Urinary bladder (tissue), 4 donors: Measurements from ENCODE around the gene NUP62. TPM values are rescaled to one million over a fixed set of nuclear protein-coding genes. Genes with fewer than 3 reads are reported as not detected.
A peak's percentile ranks its signal among the peaks of the same experiment; 100 is the strongest.

Experiments used
- DNase-seq: peaks from one replicate; pipeline ENCODE4 v3.0.0-alpha.2; 2015; ENCODE audit errors: extremely low spot score
- H3K27ac ChIP-seq: one replicate; pipeline ENCODE4 v1.5.1; 2013; ENCODE audit warnings: low read depth, mild to moderate bottlenecking, moderate library complexity
- H3K36me3 ChIP-seq: one replicate; pipeline ENCODE4 v1.6.1; 2013; ENCODE audit warnings: mild to moderate bottlenecking, moderate library complexity; ENCODE audit not compliant: insufficient read depth
- H3K4me1 ChIP-seq: one replicate; pipeline ENCODE4 v1.6.1; 2013; ENCODE audit warnings: mild to moderate bottlenecking, moderate library complexity; ENCODE audit not compliant: insufficient read depth
- H3K4me3 ChIP-seq: one replicate; pipeline ENCODE4 v1.5.1; 2013; ENCODE audit warnings: low read depth, low read length
- WGBS: extraction: QIAGEN DNeasy Blood & Tissue Kit; methylation state at CpG from one replicate; pipeline ENCODE4 v1.1.7; 2013; 5-methylcytosine and 5-hydroxymethylcytosine counted together
- polyA plus RNA-seq: library from polyadenylated mRNA; stranded (reverse); fragments of 200-250 nt; gene quantifications from one replicate; pipeline ENCODE4 v1.2.3, GENCODE V29; 2013
- total RNA-seq: library from RNA; depleted of rRNA; stranded (reverse); fragments of >200 nt; gene quantifications from one replicate; pipeline ENCODE4 v1.2.3, GENCODE V29; 2014
- donor health status: healthy with polysubstance abuse.
- donor health status: healthy.

NUP62 gene
- total and polyA plus RNA-seq, 2 donors: 22.7 to 40.5 TPM

DNA sequence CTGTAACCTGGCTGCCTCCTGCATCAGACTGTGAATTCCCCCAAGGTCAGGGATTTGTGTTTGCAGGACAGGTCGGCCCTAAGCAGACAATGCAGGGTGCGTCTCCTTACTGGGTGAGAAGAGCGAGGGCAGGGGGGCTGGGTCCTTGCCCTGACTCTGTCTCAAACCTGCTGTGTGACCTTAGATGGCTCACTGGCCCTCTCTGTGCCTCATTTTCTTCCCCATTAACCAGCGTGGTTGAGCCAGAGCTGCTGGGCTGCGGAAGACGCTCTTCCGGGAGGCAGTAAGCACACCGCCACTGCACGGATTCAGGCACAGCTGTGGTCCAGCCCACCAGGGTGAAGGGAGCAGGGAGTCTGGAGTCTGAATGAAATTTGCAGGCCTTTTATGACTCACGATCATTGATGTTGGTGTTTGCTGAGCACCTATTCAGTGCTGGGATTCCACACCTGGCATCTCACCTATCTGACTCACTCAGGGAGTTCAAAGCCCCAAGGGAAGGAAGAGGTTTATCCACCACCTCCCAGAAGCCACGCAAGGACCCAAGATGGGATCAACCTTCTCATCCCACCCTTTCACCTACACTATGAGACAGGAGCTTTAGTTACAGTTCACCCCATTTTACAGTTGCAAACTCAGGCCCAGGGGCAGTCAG is 54.7 kb downstream of the NUP62 start:
- 94% methylated on average over 11 of the region's 11 CpGs for WGBS
- Histone ChIP-seq H3K4me3 (no peak overlapping the region), H3K36me3 (no peaks in the 10 kb centered on the region), H3K4me1 (no peaks in the 10 kb centered on the region), H3K27ac (no peak overlapping the region)
- DNase-seq: no peak

DNA sequence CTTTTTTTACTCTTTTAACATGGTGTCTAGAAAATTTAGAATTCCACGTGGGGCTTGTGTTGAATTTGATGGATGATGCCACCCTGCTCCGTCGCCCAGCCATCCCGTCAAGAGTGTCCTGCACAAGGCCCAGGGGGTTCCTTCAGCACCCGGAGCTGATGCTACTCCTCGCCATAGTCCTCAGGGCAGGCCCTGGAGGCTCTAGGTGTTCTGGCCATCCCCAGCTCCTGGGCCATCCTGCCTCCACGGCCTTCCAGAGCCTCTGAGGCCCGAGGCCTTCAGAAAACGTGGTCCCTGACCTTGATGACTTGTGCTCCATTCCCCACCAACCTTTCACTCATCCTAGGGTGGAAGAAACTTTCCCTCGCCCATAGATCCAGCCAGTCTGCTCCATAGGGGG is 55.5 kb downstream of the NUP62 start:
- H3K36me3 ChIP-seq: no peaks in the 10 kb centered on the region
- no peak for DNase-seq
- WGBS: 90% methylated on average over 10 of the region's 10 CpGs
- H3K27ac ChIP-seq: no peak overlapping the region
- H3K4me1 ChIP-seq: no peaks in the 10 kb centered on the region
- H3K4me3 ChIP-seq: no peak overlapping the region

- no peaks in the 10 kb centered on the region for H3K4me1 ChIP-seq
- H3K36me3 ChIP-seq: no peaks in the 10 kb centered on the region
- no peak overlapping the region for H3K27ac ChIP-seq
- H3K4me3 ChIP-seq: no peak overlapping the region
- DNase-seq: no peak
- WGBS: 93% methylated on average over 29 of the region's 29 CpGs
These were observed 56.2 kb downstream of the NUP62 start for GRCh38 chr19:49873129-49873521.

DNA sequence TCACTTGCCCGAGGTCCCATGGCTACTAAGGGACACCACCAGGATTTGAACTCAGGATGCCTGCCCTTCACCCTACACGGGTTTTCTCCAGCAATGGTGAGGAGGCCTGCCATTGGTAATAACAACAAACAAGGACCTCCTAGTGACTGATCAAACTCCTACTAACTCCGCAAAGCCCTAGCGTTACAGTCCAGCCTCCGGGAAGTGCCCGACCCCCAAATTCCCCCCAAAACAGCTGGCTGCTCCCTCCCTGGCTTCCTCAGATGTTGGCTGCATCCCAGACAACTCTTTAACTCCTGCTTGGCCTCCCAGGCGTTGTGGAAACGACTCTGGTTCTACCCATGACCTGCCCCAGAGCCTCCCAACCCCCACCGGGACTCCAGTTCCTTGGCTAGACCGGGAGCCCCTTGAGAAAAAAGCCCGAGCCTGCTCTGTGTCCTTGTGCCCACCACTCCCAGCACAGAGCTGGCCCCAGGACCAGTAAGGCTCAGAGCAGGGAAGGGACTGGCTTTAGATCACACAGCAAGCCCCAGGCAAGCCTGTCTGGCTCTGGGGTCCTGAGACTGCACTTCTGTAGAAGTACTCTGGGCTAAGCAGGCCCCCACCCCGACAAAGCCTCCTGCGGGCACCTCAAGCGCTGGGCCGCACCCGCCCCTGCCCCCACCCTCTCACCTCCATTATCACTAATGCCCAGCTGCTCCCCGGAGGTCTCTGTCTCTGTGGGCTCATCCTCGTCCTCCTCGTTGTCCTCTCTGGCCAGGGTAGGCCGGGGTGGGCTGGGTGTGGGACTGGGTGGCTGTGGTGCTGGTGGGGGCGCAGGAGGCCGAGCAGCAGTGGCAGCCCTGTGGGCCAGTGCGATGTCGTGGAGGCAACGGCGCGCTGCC is 56.8 kb downstream of the NUP62 start:
- Histone ChIP-seq H3K4me1 (no peaks in the 10 kb centered on the region), H3K4me3 (no peak overlapping the region), H3K36me3 (no peaks in the 10 kb centered on the region), H3K27ac (no peak overlapping the region)
- WGBS: 83% methylated on average over 27 of the region's 27 CpGs
- DNase-seq: no peak

GRCh38 chr19:49871349-49871985 is 57.8 kb downstream of the NUP62 start:
- Histone ChIP-seq H3K4me3 (no peak overlapping the region), H3K27ac (no peak overlapping the region), H3K4me1 (no peaks in the 10 kb centered on the region), H3K36me3 (no peaks in the 10 kb centered on the region)
- DNase-seq: no peak
- 87% methylated on average over 17 of the region's 17 CpGs for WGBS

DNA sequence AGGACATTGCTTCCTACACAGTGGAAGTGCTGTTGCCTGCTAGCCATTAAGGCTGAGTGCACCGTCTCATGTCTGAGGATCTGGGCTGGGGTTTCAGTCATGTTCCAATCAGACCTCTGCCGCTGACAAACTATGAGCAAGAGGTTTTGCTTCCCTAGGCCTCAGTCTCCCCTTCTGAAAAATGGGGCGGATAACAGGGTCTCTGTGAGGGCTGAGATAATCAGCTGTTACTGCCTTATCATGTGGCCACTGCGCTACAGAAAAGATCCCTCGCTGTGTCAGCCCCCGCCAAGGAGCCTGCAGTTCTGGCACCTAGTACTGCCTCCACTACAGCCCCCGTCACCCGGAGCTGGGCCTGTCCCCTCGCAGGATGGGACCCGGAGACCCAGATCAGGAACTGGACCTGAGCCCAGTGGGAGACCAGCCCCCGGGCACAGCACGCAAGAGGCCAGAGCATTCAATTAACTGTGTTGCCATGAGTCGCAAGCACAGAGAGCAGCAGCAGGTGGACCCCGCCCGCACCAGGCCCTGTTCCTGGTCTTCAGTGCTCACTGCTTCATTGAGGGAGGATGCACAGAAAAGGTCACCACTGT is 58.9 kb downstream of the NUP62 start:
- Histone ChIP-seq H3K4me3 (peak overlapping the region; percentile 37), H3K27ac (peak overlapping the region; percentile 57), H3K36me3 (no peaks in the 10 kb centered on the region), H3K4me1 (no peaks in the 10 kb centered on the region)
- DNase-seq: no peak
- 81% methylated on average over 15 of the region's 15 CpGs for WGBS

DNA sequence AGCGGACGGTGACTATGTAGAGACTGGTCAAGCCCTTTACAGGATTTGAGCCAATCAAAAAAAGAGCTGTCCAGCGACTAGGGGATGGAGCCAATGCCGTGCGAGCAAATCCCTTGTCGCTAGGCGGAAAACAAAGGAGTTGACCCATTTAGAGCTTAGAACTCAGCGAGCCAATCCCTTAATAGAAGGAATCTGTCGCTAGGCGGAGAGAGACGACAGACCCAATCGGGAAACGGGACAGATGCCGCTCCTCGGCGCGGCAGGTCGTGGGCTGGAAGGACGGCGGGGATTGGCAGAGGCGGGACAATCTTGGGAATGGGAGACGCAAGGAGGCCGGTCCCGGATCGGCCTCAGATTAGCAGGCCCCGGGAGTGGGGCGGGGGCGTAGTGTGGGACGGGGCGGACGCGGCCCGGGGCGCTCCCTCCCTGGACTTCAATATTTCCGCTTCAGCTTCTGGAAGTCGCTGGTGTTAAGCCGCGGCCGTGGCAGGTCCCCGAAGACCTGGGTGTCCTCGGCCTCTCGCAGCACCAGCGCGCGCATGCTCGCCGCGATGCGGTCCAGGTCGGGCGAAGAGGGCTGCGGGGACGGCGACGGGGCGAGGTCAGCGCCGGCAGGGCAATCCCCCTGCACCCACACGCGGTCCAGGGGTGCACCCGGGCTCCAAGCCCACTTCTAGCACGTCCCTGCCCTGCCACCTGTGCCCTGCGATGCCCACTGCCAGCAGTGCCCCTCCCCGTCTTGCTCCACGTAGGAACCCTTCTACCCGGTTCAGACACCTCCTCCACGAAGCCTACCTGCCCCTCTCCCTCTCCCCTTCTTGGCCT is 59.6 kb downstream of the NUP62 start:
- DNase-seq: peak; percentile 100
- H3K4me3 ChIP-seq: peak overlapping the region; percentile 37
- H3K4me1 ChIP-seq: no peaks in the 10 kb centered on the region
- H3K27ac ChIP-seq: peak overlapping the region; percentile 57
- no peaks in the 10 kb centered on the region for H3K36me3 ChIP-seq
- WGBS: under 1% methylated on average over 67 of the region's 67 CpGs

DNA sequence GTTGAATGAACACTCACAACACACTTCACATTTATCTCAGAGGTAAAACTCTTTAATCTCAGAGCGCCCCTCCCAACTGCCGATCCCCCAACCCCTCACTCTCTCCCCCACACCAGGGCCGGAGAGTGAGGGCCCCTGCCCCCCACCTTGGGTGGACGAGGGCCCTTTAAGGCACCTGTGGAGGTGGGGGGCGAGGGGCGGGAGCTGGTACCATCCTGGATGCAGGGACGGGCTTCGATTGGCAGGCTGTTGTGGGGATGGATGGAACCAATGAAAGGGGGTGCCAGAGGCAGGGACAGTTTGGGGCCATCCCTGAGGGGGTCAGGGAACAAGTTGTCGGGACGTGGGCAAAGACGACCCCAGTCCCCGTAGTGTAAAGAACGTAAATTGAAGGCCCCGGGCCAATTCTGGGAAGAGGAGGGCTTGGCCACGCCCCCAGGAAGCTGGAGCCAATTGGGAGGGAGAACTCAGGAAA is 60.3 kb downstream of the NUP62 start:
- no peaks in the 10 kb centered on the region for H3K4me1 ChIP-seq
- WGBS: 2% methylated on average over 15 of the region's 15 CpGs
- DNase-seq: no peak

DNA sequence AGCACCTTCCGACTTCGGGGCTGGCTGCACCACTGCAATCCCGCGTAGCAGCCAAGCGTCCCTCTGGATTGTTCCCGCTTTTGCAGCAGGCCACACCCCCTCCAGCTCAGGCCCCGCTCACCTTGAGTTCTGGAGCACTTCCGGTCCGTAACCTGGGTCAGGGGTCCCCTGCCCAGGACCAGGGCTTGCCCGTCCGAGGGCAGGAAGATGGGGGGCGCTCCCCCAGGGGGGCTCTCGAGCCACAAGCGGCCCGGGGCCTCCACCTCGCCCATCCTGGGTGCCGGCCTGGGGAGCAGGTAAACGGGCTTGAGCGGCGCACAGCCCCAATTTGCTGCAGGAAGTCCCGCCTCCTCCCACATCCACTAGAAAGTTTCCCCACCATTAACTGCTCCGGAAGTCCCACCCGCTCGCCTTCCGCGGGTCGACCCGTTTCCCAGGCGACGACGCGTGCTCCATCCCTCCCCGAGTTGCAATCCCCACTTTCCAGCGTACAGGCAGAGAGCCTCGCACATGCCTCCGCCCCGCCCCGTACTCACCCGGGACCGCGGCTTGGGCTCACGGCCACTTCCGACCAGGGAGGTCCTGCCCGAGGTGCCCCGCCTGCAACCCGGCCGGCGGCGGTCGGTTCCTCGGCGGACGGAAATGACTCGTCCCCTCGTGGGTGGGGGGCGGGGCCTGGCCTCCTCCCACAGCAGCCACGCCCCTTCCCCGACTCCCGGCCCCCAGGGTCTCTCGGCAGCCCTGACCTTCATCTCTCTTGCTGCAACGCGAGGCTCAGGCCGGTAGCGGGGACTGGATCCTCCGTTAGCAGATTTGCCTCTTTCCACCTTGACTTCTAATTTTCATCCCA is 62.1 kb downstream of the NUP62 start, which contains the start of gene PNKP:
PNKP (minus strand) TSS at position 644 of the 850 bp plus-strand sequence; CDS start at position 272, 372 bp downstream.
- H3K4me3 ChIP-seq: peak within 1 kb of the TSS; percentile 81
- no peaks in the 10 kb centered on the region for H3K36me3 ChIP-seq
- peak within 1 kb of the TSS; percentile 97 for H3K27ac ChIP-seq
- DNase-seq: peak; percentile 86
- WGBS: under 1% methylated on average over 65 of the region's 65 CpGs
- no peaks in the 10 kb centered on the region for H3K4me1 ChIP-seq

More for the DNA sequence above, 60.3 kb downstream of the NUP62 start:
- Histone ChIP-seq H3K27ac (peak overlapping the region; percentile 48), H3K36me3 (no peaks in the 10 kb centered on the region), H3K4me3 (peak overlapping the region; percentile 16)

DNA sequence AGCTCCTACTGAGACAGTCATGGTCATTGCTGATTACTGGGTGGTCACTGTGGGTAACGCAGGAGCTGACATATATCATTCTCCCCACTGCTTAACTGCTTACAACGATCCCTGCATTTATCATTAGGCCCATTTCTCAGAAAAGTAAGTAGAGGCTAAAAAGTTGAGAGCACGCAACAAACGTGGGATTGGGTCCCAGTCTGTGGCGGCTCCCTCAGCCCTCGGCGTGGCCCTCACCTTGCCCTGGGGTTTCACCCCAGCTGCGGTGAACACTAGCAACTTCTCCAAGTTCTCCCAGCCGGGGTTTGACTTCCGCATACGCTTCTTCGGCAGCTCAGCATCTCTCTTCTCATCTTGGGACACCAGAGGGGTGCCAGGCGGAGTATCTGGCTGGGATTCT is 64.4 kb downstream of the NUP62 start:
- Histone ChIP-seq H3K4me3 (no peak overlapping the region), H3K4me1 (no peaks in the 10 kb centered on the region)
- WGBS: 89% methylated on average over 13 of the region's 13 CpGs

GRCh38 chr19:49863935-49864320 is 65.4 kb downstream of the NUP62 start:
- WGBS: 89% methylated on average over 17 of the region's 17 CpGs
- Histone ChIP-seq H3K27ac (no peak overlapping the region), H3K4me1 (no peaks in the 10 kb centered on the region), H3K4me3 (no peak overlapping the region), H3K36me3 (peaks cover 3% of the 10 kb centered on the region)
- no peak for DNase-seq

More for the DNA sequence above, 64.4 kb downstream of the NUP62 start:
- Histone ChIP-seq H3K36me3 (peaks cover 3% of the 10 kb centered on the region), H3K27ac (no peak overlapping the region)
- no peak for DNase-seq
